Bronchus fibroblast of lung (primary cell): ENCODE results near the gene BMPR2. TPM values are rescaled to one million over a fixed set of nuclear protein-coding genes. Genes with fewer than 3 reads are reported as not detected.

ENCODE experiments used
- total RNA-seq: library from RNA; depleted of rRNA; stranded (reverse); fragments of >200 nt; gene quantifications from 2 replicates; pipeline ENCODE4 v1.2.3, GENCODE V29; 2015

Gene BMPR2
- total RNA-seq, result 11.4 and 13.4 TPM in 2 replicates

DNA sequence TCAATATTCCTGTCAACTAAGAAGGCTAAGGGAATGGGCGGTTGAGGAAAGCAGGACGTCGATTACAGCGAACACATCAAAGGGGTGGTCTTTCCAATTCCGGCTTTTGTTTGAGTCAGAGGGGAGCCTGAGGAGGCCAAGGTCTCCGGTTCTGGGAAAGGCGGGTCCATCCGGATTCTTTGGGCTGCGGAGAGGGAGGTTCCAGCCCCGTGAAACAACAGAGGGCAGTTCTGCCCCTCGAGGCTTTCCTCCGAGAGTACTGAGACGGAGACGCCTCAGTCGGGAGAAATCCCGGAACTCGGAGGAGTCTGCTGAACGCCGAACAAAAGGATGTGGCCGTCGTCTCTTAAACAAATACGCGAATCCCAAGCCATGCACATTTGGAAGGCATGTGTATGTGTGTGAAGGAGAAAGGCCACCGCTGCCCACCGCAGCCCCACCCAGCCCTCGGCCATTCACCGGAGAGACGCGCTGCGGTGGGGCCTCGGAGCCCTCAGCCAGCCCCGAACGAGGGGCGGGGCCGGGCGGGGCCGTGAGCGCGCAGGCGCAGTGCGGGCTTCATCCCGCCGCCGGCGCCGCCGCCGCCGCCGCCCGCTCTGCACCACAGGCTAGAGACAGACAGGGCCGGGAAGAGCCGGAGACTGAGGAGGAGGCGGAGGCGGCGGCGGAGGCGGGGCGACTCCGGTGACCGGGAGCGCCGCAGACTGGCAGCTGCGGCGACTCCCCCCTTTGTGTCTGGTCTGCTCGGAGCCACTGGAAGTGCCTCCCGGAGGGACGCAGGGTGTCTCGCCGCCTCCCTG lies at the start of gene BMPR2:
BMPR2 (plus strand) TSS at position 719 of the 800 bp plus-strand sequence. CDS start 1,148 bp downstream, outside the sequence.

Other genes with a start within 250 kb of the BMPR2 start
- gene SUMO1, start 137.7 kb upstream of the BMPR2 start, total RNA-seq, result 88.4 and 111 TPM in 2 replicates
- gene NOP58, start 110.6 kb upstream of the BMPR2 start, total RNA-seq, result 50.7 and 72.5 TPM in 2 replicates